Measurements from ENCODE around the gene SPRY1. TPM values are rescaled to one million over a fixed set of nuclear protein-coding genes. Genes with fewer than 3 reads are reported as not detected.
A peak's percentile ranks its signal among the peaks of the same experiment; 100 is the strongest.

Gene SPRY1
- total RNA-seq, 3 donors from 2014 or later: 26.5 to 46.4 (median 27.2) TPM

GRCh38 chr4:123380728-123381716 is 15.6 kb upstream of the SPRY1 start:
- no peaks in the 10 kb centered on the region for H3K4me1 ChIP-seq (ENCODE audit: low read depth)
- H3K36me3 ChIP-seq (ENCODE audit: low read depth): no peaks in the 10 kb centered on the region
- ATAC-seq: no peak
- H3K4me3 ChIP-seq: no peak overlapping the region
- H3K9me3 ChIP-seq: no peaks in the 10 kb centered on the region
- no peak for DNase-seq
- intact Hi-C loops (cut with DNase I, micrococcal nuclease): no loop called here
- no peak for TF ChIP-seq CTCF (IDR thresholded peaks at IDR 0.05)

GRCh38 chr4:123381996-123382395 is 14.6 kb upstream of the SPRY1 start:
- intact Hi-C loops (cut with DNase I, micrococcal nuclease): no loop called here
- ATAC-seq (no peak), DNase-seq (no peak)
- TF ChIP-seq CTCF (IDR thresholded peaks at IDR 0.05): no peak
- Histone ChIP-seq H3K4me3 (no peak overlapping the region), H3K36me3 (ENCODE audit: low read depth) (no peaks in the 10 kb centered on the region), H3K4me1 (ENCODE audit: low read depth) (no peaks in the 10 kb centered on the region), H3K9me3 (no peaks in the 10 kb centered on the region)

GRCh38 chr4:123383566-123383965 is 13.0 kb upstream of the SPRY1 start:
- Histone ChIP-seq H3K36me3 (ENCODE audit: low read depth) (no peaks in the 10 kb centered on the region), H3K4me1 (ENCODE audit: low read depth) (no peaks in the 10 kb centered on the region), H3K9me3 (no peaks in the 10 kb centered on the region), H3K4me3 (no peak overlapping the region)
- no peak for DNase-seq
- no peak for ATAC-seq
- no peak for TF ChIP-seq CTCF (IDR thresholded peaks at IDR 0.05)
- intact Hi-C loops (cut with DNase I, micrococcal nuclease): no loop called here

GRCh38 chr4:123386609-123387008 is 10.0 kb upstream of the SPRY1 start:
- DNase-seq: no peak
- Histone ChIP-seq H3K4me1 (ENCODE audit: low read depth) (no peaks in the 10 kb centered on the region), H3K4me3 (no peak overlapping the region), H3K36me3 (ENCODE audit: low read depth) (no peaks in the 10 kb centered on the region), H3K9me3 (no peaks in the 10 kb centered on the region)
- no peak for ATAC-seq
- TF ChIP-seq CTCF (IDR thresholded peaks at IDR 0.05): no peak
- intact Hi-C loops (cut with DNase I, micrococcal nuclease): no loop called here

- no peaks in the 10 kb centered on the region for H3K9me3 ChIP-seq
- ATAC-seq: no peak
- no peak overlapping the region for H3K4me3 ChIP-seq
- intact Hi-C loops (cut with DNase I, micrococcal nuclease): loop anchor here in 1 of 2 donors (10.0 kb wide), 1 partner anchor 264 kb away; no protein-coding TSS in a partner anchor
- H3K36me3 ChIP-seq (ENCODE audit: low read depth): no peaks in the 10 kb centered on the region
- no peaks in the 10 kb centered on the region for H3K4me1 ChIP-seq (ENCODE audit: low read depth)
- DNase-seq: no peak
- TF ChIP-seq CTCF (IDR thresholded peaks at IDR 0.05): peak; percentile 23
Measured at GRCh38 chr4:123390846-123391456, 5.6 kb upstream of the SPRY1 start.

Data from mucosa of descending colon (tissue), 3 donors.